Epithelial cell of proximal tubule (primary cell): ENCODE results near the gene NDUFA11. TPM values are rescaled to one million over a fixed set of nuclear protein-coding genes. Genes with fewer than 3 reads are reported as not detected.
"Not testable (repeated sequence)": the region's sequence is repeated elsewhere in the genome, so short reads cannot be mapped to it uniquely, and the experiment has no call there.

Experiments used
- DNase-seq: peaks from one replicate; pipeline ENCODE4 v3.0.0-alpha.2; 2011; ENCODE audit warnings: low read depth
- H3K4me3 ChIP-seq: 2 replicates; pipeline ENCODE4 v1.5.1; 2011; ENCODE audit warnings: low read depth, mild to moderate bottlenecking, low read length
- CTCF ChIP-seq: conservative IDR thresholded peaks from 2 replicates; pipeline ENCODE4 v1.5.1; 2012; ENCODE audit warnings: low read depth, mild to moderate bottlenecking, low read length
- total RNA-seq: library from RNA; depleted of rRNA; stranded (reverse); fragments of >200 nt; gene quantifications from 2 replicates; pipeline ENCODE4 v1.2.3, GENCODE V29; 2015

NDUFA11 gene
- total RNA-seq, 1 donor from 2014 or later = 246 TPM

DNA sequence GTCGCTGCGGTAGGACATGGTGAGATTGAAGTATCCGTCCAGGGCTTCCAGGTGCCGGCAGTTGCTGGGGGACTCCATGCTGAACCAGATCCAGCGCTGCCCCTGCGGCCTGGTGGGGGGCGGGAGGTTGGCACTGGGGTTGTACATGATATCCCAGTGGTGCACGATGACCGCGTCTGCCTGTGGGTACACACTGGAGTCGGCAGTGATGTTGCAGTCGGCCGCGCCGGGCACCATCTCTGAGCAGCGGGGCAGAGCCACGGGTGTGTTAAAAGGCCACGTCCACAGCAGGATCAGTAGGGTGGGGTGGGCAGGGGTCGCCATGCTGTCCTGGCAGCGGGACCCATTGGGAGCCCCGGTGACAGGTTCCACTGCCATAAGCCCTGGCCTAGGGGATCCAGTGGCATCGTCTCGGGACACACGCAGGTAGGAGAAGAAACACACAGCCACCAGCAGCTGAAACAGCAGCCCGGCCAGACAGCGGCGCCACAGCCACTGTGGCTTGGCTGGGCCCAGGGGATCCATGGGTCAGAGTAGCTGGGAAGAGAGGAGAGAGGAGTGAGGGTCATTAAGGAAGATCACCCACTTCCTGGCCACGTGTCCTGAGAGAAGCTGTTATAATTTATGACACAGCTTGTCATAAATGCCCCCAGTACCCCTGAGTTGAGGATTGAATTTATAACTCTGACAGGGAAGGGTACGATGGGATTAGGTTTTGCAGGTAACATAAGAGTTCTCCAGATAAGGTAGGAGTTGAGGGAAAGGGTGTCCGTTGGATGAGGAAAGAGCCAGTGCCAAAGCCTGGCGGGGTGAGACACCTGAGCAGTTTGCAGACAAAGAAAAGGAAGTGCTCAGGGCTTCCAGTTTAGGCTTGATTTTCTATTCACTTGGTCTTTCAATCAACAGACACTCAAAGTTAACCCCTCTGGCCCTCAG, 36.1 kb downstream of the NDUFA11 start:
- H3K4me3 ChIP-seq = no peak overlapping the region
- no peak for DNase-seq
- TF ChIP-seq CTCF = no peak

- H3K4me3 ChIP-seq = no peak overlapping the region
- TF ChIP-seq CTCF = no peak
- no peak for DNase-seq
These were observed 37.8 kb downstream of the NDUFA11 start for GRCh38 chr19:5865772-5866171.

DNA sequence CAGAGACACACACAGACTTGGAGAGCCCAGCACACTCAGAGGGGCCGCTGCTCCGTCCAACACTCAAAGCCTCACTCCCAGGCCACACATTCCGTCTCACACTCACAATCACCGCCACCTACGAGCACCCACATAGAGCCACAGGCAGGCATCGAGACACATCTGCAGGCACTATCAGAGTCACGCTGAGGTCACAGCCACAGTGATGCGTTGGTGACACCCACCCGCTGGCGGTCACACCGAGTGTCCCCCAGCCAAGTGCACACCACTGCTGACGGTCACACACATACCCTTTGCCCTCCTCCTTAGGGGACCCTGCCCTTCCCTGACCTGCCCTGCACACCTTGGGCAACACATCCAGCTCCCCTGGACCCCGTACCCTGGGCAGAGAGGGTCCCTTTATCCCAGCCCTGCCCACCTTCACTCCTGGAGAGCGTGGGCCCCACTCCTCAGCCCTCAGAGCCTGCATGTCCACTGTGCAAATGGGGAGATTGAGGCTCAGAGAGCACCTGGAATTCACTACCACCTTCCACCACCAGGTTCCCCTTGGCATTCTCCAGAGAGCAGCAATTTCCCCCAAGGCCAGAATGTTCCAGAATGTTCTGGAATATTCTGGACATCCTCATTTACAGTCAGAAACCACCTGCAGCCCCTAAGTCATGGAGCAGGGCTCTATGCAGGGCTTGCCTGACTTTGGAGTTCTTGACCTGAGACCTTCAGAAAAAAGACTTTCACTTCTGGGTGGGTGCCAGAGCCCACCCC, 38.7 kb downstream of the NDUFA11 start:
- TF ChIP-seq CTCF = peak; percentile 40
- DNase-seq = no peak
- H3K4me3 ChIP-seq = no peak overlapping the region

DNA sequence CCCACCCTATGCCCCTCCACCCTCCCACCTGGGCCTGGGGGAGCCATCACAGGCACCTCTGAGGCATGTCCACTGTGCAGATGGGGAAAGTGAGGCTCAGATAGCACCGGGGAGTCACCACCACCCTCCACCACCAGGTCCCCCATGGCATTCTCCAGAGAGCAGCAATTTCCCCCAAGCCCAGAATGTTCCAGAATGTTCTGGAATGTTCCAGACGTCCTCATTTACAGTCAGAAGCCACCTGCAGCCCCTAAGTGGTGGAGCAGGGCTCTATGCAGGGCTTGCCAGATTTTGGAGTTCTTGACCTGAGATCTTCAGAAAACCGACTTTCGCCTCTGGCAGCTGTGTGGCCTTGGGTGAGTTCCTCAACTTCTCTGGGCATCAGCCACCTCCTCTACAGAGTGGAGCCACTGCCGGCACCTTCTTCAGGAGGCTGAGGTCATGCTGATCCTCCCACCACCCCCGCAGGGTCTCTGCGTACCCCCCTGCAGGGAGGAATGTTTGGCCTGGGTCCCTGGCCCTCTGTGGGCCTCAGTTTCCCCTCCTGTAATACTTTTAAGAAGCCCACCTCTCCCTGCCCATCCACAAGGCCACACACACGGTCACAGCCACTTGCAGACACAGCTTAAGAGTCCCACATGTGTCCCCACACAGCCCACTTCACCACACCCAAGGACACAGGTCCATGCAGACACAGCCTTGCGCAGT, 39.4 kb downstream of the NDUFA11 start:
- H3K4me3 ChIP-seq = no peak overlapping the region
- no peak for TF ChIP-seq CTCF
- no peak for DNase-seq

DNA sequence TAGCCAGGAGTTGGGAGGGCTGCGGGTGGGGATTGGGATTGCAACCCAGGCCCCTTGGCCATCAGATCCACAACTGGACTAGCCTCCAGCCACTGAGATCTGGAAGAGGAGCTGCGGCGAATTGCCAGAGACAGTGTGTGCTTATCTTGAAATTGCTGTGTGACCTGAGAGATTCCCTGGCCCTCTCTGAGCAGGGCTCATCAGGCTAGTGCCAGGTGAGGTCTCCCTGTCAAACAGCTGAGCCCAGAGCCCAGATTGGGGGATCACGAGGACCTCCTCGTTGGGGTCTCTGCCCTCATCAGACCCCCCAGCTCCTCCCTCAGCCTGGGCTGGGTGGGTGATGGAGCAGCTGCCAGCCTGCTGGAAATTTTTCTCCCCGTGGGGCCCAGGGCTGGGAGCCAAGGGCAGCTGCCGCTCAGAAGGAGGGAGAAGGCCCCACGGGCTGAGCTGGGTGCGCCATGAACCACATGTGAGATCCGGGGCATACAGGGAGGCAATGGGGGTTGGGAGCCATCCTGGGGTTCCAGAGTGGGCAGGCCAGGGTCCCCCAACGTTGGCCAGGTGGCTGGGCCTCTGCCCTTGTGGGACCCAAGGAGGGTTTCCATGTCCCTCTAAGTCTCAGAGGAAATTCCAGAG, 40.4 kb downstream of the NDUFA11 start:
- H3K4me3 ChIP-seq = no peak overlapping the region
- TF ChIP-seq CTCF = no peak
- DNase-seq = no peak

- DNase-seq = no peak
- no peak overlapping the region for H3K4me3 ChIP-seq
- TF ChIP-seq CTCF = no peak
These were observed 46.1 kb downstream of the NDUFA11 start for GRCh38 chr19:5857203-5858081.

DNA sequence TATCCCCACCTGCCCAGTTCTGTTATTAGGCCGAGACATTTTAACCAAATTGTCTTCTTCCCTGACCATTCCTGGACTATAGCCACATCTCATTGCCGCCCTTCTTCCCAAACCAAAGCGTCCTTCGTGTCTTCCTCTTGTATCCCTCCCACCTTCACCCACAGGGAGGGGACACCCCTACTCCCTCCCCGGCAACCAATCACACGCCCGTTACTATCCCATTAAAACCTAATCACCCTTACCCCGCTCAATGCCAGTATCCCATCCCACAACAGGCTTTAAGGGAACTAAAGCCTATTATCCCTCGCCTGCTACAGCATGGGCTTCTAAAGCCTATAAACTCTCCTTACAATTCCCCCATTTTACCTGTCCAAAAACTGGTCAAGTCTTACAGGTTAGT, 48.4 kb downstream of the NDUFA11 start:
- DNase-seq, H3K4me3 ChIP-seq: not testable (repeated sequence)

DNA sequence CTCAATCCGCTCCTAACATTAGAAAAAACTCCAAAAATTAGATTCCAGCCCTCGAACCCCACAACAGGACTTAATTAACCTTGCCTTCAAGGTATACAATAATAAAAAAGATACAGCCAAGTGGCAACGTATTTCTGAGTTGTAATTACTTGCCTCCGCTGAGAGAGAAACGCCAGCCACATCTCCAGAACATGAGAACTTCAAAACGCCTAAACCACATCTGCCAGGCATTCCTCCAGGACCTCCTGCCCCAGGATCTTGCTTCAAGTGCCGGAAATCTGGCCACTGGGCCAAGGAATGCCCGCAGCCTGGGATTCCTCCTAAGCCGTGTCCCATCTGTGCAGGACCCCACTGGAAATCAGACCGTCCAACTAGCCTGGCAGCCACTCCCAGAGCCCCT, 49.5 kb downstream of the NDUFA11 start:
- not testable (repeated sequence) for DNase-seq, H3K4me3 ChIP-seq
